ENCODE data around the gene IQCE. TPM values are rescaled to one million over a fixed set of nuclear protein-coding genes. Genes with fewer than 3 reads are reported as not detected.

The IQCE gene
- total RNA-seq, 1 experiment from 2014 or later = 35.8 TPM

GRCh38 chr7:2657920-2658671 is 99.3 kb downstream of the IQCE start:
- no peak overlapping the region for H3K4me2 ChIP-seq
- H3K27me3 ChIP-seq (ENCODE audit: insufficient read depth, low read depth) = no peaks in the 10 kb centered on the region
- H3K4me3 ChIP-seq = no peak overlapping the region
- no peaks in the 10 kb centered on the region; the same call in 1 of the 2 replicates for H3F3A ChIP-seq (ENCODE audit: insufficient read depth, low read depth)
- no peaks in the 10 kb centered on the region for H3K4me1 ChIP-seq (replicated peaks; ENCODE audit: insufficient read depth)
- intact Hi-C loops (cut with micrococcal nuclease; ENCODE audit: unreplicated experiment) = no loop called here
- H3K79me2 ChIP-seq (ENCODE audit: low read depth) = no peaks in the 10 kb centered on the region
- DNase-seq = no peak
- H3K36me3 ChIP-seq (ENCODE audit: low read depth) = no peaks in the 10 kb centered on the region
- no peak overlapping the region for H2AFZ ChIP-seq
- no peaks in the 10 kb centered on the region for H3K9me2 ChIP-seq (ENCODE audit: insufficient read depth)
- H3K9me3 ChIP-seq (ENCODE audit: insufficient read depth, low read depth) = no peaks in the 10 kb centered on the region
- CTCF ChIA-PET = interaction anchor here (0.6 kb wide), 1 partner anchor 23 kb away, joined by 3 read pairs; no protein-coding TSS in a partner anchor
- TF ChIP-seq, protein P1, sequence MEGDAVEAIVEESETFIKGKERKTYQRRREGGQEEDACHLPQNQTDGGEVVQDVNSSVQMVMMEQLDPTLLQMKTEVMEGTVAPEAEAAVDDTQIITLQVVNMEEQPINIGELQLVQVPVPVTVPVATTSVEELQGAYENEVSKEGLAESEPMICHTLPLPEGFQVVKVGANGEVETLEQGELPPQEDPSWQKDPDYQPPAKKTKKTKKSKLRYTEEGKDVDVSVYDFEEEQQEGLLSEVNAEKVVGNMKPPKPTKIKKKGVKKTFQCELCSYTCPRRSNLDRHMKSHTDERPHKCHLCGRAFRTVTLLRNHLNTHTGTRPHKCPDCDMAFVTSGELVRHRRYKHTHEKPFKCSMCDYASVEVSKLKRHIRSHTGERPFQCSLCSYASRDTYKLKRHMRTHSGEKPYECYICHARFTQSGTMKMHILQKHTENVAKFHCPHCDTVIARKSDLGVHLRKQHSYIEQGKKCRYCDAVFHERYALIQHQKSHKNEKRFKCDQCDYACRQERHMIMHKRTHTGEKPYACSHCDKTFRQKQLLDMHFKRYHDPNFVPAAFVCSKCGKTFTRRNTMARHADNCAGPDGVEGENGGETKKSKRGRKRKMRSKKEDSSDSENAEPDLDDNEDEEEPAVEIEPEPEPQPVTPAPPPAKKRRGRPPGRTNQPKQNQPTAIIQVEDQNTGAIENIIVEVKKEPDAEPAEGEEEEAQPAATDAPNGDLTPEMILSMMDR (conservative IDR thresholded peaks at IDR 0.05) = no peak
- TF ChIP-seq EZH2 (IDR thresholded peaks at IDR 0.05; ENCODE audit: low read depth) = no peak
- H3K27ac ChIP-seq = no peak overlapping the region
- no TSS peak for BruUV-seq (replicated peaks)
- POLR2A ChIA-PET (ENCODE audit: unreplicated experiment) = no interaction called here
- H4K20me1 ChIP-seq (ENCODE audit: insufficient read depth) = peaks cover 4% of the 10 kb centered on the region; the same call in 1 of the 2 replicates

DNA sequence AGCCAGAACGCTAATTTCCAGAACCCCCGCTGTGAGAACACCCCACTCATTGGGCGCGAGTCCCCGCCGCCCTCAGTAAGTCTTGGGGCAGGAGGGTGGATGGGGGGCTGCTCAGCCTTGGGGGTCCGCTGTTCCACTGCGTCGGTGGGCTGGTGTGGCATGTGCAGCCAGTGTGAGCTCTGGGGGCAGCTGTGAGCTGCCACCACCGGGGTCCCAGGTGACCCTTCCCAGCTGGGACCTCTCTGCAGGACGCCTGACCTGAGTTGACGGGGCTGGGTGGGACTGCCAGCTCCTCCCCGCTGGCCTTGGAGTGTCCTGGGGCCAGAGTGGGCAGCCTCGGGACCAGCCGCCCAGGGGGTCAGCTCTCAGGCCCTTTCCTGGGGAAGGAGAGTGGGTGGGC is 100.2 kb downstream of the IQCE start:
- Histone ChIP-seq H3K9me2 (ENCODE audit: insufficient read depth) (no peaks in the 10 kb centered on the region), H3K4me2 (no peak overlapping the region), H3K4me3 (no peak overlapping the region), H4K20me1 (ENCODE audit: insufficient read depth) (peaks cover 6% of the 10 kb centered on the region; the same call in 1 of the 2 replicates), H3K79me2 (ENCODE audit: low read depth) (no peaks in the 10 kb centered on the region), H2AFZ (no peak overlapping the region), H3F3A (ENCODE audit: insufficient read depth, low read depth) (no peaks in the 10 kb centered on the region; the same call in none of the 2 replicates), H3K27ac (no peak overlapping the region), H3K27me3 (ENCODE audit: insufficient read depth, low read depth) (no peaks in the 10 kb centered on the region), H3K36me3 (ENCODE audit: low read depth) (no peaks in the 10 kb centered on the region), H3K4me1 (replicated peaks; ENCODE audit: insufficient read depth) (no peaks in the 10 kb centered on the region), H3K9me3 (ENCODE audit: insufficient read depth, low read depth) (no peaks in the 10 kb centered on the region)
- no peak for DNase-seq
- BruUV-seq (replicated peaks) = no TSS peak
- CTCF ChIA-PET = interaction anchor here (0.6 kb wide), 1 partner anchor 108 kb away, joined by 12 read pairs; no protein-coding TSS in a partner anchor
- TF ChIP-seq, protein P1 (conservative IDR thresholded peaks at IDR 0.05) = no peak
- no peak for TF ChIP-seq EZH2 (IDR thresholded peaks at IDR 0.05; ENCODE audit: low read depth)
- intact Hi-C loops (cut with micrococcal nuclease; ENCODE audit: unreplicated experiment) = no loop called here
- POLR2A ChIA-PET (ENCODE audit: unreplicated experiment) = interaction anchor here (0.5 kb wide), 1 partner anchor 417 kb away, joined by 6 read pairs; the partner anchor contains the start of genes MRM2 and NUDT1

- Histone ChIP-seq H3K9me3 (ENCODE audit: insufficient read depth, low read depth) (no peaks in the 10 kb centered on the region), H3K4me3 (no peak overlapping the region), H2AFZ (no peak overlapping the region), H3K27ac (no peak overlapping the region), H3K4me2 (no peak overlapping the region), H3K27me3 (ENCODE audit: insufficient read depth, low read depth) (no peaks in the 10 kb centered on the region), H3K9me2 (ENCODE audit: insufficient read depth) (no peaks in the 10 kb centered on the region), H4K20me1 (ENCODE audit: insufficient read depth) (peaks cover 6% of the 10 kb centered on the region; the same call in 1 of the 2 replicates), H3K79me2 (ENCODE audit: low read depth) (no peaks in the 10 kb centered on the region), H3K4me1 (replicated peaks; ENCODE audit: insufficient read depth) (no peaks in the 10 kb centered on the region), H3F3A (ENCODE audit: insufficient read depth, low read depth) (no peaks in the 10 kb centered on the region; the same call in 1 of the 2 replicates), H3K36me3 (ENCODE audit: low read depth) (no peaks in the 10 kb centered on the region)
- intact Hi-C loops (cut with micrococcal nuclease; ENCODE audit: unreplicated experiment) = no loop called here
- no peak for TF ChIP-seq EZH2 (IDR thresholded peaks at IDR 0.05; ENCODE audit: low read depth)
- TF ChIP-seq, protein P1 (conservative IDR thresholded peaks at IDR 0.05) = no peak
- no TSS peak for BruUV-seq (replicated peaks)
- ChIA-PET POLR2A (ENCODE audit: unreplicated experiment) (no interaction called here), CTCF (interaction anchor here (0.6 to 0.7 kb wide), 2 partner anchors 107 to 256 kb away, joined by 9 to 12 read pairs; partner anchors contain the start of gene CHST12)
- no peak for DNase-seq
Observed at GRCh38 chr7:2659556-2660358, 101.0 kb downstream of the IQCE start.

Data from PC-9 (cell line).